DMS 273 (cell line): Measurements from ENCODE around the gene LNX1.

Source experiments
- DNase-seq: peaks from one replicate; lab custom pipeline; 2025; ENCODE audit not compliant: unreplicated experiment; lab: John Stamatoyannopoulos, UW

LNX1 gene

DNA sequence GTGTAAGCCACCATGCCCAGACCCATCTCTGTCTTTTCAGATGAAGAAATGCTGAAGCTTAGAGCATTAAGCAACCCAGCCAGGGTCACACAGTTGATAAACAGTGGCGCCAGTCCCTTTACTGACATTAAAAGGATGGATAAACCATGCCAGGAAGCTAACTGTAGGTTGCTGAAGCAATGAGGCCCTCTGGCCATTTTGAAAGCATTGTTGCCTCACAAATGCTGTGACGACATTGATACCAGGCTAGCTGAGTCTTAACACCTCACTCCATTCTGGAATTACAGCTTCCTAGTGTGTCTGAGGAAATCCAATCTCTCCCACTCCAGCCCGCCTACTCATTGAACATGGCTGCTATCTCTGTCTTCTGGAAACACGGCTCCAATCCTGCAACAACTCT is 89.7 kb downstream of the LNX1 start:
- no peak for DNase-seq

DNA sequence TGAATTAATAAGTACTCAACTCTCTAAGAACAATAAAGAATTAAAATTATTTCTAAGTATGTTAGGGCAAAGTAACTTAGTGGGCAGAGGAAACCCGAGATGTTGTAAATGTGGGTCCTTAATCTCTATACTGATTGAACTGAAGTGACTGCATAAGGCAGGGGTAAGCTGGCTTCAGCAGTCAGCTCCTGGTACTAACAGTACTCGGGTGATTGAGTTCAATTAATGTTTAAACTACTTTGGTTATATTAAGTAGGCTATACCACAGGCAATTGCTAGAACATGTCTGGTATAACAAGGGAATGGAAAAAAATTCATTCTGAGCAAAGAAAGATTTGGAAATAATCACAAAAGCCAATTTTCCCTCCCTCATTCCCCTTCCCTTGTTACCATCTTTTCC is 90.7 kb downstream of the LNX1 start:
- DNase-seq = no peak

DNA sequence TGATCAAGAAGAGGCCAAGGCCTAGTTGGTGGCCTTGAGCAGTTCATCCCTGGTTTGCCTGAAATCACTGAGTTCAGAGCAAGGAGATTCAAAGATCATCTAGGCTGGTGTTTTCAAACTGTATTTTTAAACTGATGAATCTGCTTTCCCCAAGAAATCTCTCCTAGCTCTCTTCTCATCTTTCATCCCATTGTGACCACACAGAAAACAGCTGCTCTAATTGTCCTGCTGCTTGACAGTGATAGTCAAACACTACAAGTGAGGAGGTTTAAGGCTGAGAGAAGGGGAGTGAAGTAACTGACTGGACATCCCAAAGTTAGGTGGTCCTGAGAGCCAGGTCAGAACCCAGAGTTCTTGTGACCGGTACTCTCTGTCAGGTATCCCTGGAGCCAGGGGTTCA is 91.5 kb downstream of the LNX1 start:
- no peak for DNase-seq

DNA sequence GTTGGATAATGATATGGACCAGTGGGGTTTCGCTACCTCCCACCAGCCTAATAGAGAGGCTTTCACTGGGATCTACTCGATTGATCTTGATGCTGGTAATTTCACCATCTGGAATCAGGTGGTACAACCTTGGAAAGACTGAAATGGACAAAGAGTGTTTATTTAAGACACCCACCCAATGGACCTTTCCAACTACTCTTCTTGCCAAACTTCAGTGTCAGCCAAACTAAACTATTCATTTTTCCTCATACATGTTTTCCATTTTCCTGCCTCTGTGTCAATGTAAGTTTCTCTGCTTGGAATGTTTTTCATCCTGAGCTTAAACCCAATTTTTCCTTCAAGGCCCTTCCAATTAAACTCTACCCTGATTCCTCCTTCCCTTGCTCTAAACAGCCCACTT is 92.6 kb downstream of the LNX1 start:
- no peak for DNase-seq

DNA sequence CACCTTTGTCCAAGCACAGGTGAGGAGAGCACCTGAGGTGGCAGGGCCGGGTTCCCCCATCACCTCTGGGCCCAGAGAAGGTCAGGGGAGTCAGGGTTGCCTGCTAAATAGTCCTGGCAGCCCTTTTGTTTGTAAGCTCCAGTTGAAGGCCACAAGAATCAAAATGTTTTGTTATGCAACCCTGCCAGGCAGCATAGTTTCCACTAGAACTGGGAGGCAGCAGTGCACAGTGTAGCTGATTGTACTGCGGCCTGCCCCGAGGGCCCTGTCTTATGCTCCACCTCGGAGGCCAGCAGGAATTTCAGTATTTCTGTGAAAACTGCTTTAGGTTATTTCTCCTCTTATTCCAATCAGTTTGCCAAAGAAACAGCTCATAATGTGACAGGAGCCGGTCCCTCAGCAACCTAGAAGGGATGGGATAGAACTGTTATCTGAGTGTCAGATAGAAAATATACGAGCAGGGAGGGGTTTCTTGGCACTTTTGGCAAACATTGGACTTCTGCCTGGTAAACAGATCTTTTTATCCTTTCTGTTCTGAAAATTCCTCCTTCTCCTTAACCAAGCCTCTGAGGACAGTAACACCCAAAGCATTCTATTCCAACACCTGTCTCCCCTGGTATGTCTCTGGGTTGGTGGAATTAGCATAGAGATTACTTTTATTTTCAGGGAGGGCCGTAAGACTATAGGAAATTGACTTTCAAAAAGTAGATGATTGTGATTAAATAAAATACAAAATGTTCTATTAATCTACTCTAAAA is 93.6 kb downstream of the LNX1 start:
- DNase-seq = no peak

GRCh38 chr4:53494851-53495250 is 96.4 kb downstream of the LNX1 start:
- no peak for DNase-seq

GRCh38 chr4:53490965-53491622 is 100.2 kb downstream of the LNX1 start:
- DNase-seq = peak; percentile 52

DNA sequence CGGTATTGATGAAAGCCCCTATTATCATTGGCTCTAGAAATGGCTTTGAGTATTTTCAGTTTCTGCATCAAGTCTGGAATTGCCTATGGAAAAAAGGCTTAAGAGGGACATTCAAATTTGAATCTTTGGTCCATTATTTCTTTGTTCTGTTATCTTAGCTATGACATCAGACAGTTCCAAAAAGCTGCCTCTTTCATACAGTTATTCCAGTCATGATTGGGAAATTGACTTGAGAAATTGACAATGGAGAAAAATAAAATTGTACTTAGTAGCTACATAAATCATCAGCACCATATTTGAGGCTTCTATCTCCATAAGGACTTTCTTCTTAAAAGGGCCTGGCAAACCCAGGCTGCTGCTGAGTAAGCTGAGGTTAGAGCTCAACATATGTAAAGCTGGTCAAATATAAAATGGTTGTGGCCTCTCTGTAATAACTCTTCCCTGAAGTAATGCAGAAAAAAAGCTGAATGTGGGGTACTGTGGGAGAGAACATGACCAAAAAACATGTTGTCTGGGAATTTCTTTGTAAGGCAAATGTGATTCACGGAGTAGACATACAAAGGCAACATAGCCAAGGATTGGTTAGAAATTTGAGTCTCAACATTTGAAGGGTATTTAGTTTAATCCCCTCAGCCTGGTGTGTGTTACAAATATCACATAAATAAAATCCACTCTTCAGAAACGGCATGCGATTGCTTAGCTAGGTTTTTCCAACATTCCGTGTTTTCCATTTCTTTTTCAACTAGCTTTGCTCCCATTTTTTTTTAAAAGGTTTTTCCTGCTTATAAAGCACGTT is 100.9 kb downstream of the LNX1 start:
- DNase-seq = no peak

- DNase-seq = no peak
Measured at GRCh38 chr4:53489279-53489889, 101.9 kb downstream of the LNX1 start.

DNA sequence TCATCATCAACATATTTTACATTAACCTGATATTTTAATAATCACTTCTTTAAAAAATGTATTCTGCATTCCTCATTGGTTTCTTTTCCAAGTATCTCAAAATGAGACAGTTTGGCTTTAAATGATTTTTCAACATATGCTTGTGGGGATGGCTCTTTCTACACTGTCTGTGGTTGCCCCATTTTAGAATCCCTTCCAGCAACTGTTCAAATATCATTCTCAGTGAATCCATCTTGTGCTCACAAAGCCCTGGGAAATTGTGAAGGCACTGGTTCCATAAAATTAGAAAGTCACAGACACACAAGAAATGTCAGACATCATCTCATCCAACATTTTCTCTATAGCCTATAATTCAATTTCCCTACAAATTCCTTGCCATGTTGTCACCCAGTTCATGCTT is 103.5 kb downstream of the LNX1 start:
- no peak for DNase-seq

DNA sequence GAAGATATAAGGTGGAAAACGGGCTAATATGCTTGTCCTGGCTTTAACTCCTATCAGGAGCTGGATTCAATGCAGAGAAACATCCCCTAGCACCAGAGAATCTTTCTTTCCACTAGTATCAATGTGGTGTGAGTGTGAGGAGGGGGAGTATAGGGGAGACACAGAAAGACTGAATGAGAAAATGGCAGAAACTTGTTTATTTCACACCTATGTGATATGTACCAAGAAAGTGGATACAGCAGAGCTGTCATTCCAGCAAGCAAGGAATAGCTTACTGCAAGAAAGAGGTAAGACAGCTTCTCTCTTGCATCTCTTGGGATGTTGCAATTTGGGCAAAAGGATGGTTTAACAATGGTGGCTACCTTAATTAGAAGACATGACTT is 105.6 kb downstream of the LNX1 start:
- DNase-seq = no peak

DNA sequence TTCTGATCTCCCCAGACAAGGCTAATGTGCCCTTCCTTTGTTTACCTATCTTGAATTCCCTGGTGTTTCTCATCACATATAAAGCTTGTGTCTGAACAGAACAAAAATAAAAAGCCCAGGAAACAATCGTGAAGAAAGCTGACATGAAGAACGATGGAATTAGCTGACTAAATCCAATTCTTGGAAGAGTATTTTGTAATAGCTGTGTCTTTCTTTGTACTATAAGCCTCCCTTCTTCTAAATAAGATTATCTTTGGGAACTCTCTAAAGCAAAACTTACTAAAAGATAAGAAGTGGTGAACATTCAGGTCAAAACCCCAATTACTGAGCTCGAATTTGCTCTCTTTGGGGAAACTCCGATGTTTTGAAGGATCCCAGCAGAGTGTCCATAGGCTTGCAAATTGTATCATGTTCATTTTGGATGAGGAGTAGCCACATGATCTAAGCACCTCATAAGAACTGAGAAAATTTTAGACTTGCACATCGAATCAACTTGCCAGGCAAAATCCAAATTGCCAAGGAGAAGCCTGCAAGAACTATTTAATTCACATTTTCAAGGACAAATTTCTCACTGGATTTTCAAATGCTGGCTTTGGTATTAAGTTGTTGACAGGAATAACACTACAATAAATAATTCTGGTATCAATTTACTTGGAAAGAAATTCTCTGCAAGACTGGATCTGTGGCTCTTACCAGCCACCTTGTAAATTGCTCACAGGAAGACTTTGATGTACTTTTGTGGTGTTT is 106.2 kb downstream of the LNX1 start:
- no peak for DNase-seq

- no peak for DNase-seq
Measured at GRCh38 chr4:53483250-53483649, 108.0 kb downstream of the LNX1 start.

GRCh38 chr4:53481586-53481985 is 109.7 kb downstream of the LNX1 start:
- no peak for DNase-seq

GRCh38 chr4:53480909-53481308 is 110.4 kb downstream of the LNX1 start:
- no peak for DNase-seq

- no peak for DNase-seq
Measured at GRCh38 chr4:53479736-53480525, 111.4 kb downstream of the LNX1 start.

GRCh38 chr4:53478671-53479456 is 112.4 kb downstream of the LNX1 start:
- DNase-seq = no peak

- no peak for DNase-seq
Measured at GRCh38 chr4:53477636-53478035, 113.7 kb downstream of the LNX1 start.

GRCh38 chr4:53477038-53477565 is 114.2 kb downstream of the LNX1 start:
- no peak for DNase-seq
